ENCODE measurements around the gene SYCN. TPM values are rescaled to one million over a fixed set of nuclear protein-coding genes. Genes with fewer than 3 reads are reported as not detected.

The SYCN gene
- total RNA-seq, 1 donor from 2014 or later: not detected

DNA sequence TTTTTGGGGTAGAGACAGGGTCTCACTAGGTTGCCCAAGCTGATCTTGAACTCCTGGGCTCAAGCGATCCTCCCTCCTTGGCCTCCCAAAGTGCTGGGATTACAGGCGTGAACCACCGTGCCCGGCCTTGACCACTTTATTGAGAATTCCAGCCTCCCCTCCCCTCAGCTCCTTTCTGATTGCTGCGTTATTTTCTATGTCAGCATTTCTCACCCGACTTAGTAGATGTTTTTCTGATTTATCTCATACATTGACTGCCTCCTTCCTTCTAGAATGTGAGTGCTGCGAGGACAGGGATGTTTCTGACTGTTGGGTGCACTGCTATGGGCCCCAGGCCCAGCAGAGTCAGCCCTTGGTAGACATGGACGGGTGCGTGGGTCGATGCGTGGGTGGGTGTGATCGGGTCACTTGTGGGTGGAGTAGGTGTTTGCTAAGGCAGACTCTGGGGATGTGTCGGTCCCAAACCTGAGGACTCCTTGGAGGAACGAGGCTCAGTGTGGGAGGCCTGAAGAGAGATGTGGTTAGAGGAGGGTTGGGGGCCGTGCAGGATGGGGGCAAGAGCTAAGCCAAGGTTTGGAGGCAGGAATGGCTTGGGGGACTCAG lies 41.5 kb downstream of the SYCN start:
- peaks cover 22% of the 10 kb centered on the region for H3K4me1 Mint-ChIP-seq (ENCODE audit: unreplicated experiment)
- H3K27me3 Mint-ChIP-seq (ENCODE audit: unreplicated experiment): peaks cover 10% of the 10 kb centered on the region
- H3K27ac Mint-ChIP-seq (ENCODE audit: unreplicated experiment): no peak overlapping the region
- peaks cover 11% of the 10 kb centered on the region for H3K36me3 Mint-ChIP-seq (ENCODE audit: low read depth, unreplicated experiment)
- no peak for DNase-seq (ENCODE audit: low spot score)
- H3K4me3 Mint-ChIP-seq (ENCODE audit: unreplicated experiment): no peak overlapping the region
- H3K9me3 Mint-ChIP-seq (ENCODE audit: unreplicated experiment): no peaks in the 10 kb centered on the region
- TF ChIP-seq, protein P1, sequence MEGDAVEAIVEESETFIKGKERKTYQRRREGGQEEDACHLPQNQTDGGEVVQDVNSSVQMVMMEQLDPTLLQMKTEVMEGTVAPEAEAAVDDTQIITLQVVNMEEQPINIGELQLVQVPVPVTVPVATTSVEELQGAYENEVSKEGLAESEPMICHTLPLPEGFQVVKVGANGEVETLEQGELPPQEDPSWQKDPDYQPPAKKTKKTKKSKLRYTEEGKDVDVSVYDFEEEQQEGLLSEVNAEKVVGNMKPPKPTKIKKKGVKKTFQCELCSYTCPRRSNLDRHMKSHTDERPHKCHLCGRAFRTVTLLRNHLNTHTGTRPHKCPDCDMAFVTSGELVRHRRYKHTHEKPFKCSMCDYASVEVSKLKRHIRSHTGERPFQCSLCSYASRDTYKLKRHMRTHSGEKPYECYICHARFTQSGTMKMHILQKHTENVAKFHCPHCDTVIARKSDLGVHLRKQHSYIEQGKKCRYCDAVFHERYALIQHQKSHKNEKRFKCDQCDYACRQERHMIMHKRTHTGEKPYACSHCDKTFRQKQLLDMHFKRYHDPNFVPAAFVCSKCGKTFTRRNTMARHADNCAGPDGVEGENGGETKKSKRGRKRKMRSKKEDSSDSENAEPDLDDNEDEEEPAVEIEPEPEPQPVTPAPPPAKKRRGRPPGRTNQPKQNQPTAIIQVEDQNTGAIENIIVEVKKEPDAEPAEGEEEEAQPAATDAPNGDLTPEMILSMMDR (IDR thresholded peaks at IDR 0.05; ENCODE audit: unreplicated experiment): no peak

DNA sequence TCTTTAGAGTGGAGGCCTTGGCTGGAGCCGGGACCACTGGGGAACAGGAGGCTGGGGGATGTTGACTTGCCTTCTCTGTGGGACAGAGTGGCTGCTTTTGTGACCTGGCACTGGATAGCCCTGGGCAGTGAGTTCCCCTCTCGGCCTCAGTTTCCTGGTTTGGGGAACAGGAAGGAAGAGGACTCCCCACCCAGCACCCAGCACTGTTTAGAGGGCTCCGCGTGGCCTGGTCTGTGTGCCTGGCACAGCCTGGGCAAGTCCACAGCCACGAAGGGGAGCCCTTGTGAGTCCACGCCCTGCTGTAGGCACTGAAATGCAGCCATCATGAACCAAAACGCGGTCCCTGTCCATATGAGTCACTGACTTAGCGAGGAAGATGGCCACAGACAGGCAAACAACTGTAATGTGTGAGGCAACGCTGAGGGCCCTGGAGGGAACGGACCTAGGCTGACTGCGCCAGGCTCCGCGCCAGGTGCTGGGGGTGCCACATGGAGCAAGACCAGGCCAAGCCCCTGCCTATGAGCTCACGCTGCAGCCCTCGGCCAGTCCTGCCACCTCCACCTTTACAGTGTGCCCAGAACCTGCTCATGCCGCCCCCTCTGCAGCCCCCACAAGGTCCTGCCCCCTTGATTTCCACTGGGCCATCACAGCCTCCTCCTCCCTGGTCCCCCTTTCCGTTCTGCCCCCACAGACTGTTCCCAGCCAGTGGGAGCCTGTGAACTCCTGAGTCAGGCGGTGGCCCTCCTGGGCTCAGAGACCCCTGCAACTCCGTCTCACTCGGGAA lies 43.0 kb downstream of the SYCN start:
- H3K4me3 Mint-ChIP-seq (ENCODE audit: unreplicated experiment): no peak overlapping the region
- TF ChIP-seq, protein P1 (IDR thresholded peaks at IDR 0.05; ENCODE audit: unreplicated experiment): no peak
- H3K4me1 Mint-ChIP-seq (ENCODE audit: unreplicated experiment): peaks cover 24% of the 10 kb centered on the region
- no peaks in the 10 kb centered on the region for H3K9me3 Mint-ChIP-seq (ENCODE audit: unreplicated experiment)
- no peak for DNase-seq (ENCODE audit: low spot score)
- H3K36me3 Mint-ChIP-seq (ENCODE audit: low read depth, unreplicated experiment): peaks cover 11% of the 10 kb centered on the region
- peaks cover 10% of the 10 kb centered on the region for H3K27me3 Mint-ChIP-seq (ENCODE audit: unreplicated experiment)
- peak overlapping the region; percentile 30 for H3K27ac Mint-ChIP-seq (ENCODE audit: unreplicated experiment)

DNA sequence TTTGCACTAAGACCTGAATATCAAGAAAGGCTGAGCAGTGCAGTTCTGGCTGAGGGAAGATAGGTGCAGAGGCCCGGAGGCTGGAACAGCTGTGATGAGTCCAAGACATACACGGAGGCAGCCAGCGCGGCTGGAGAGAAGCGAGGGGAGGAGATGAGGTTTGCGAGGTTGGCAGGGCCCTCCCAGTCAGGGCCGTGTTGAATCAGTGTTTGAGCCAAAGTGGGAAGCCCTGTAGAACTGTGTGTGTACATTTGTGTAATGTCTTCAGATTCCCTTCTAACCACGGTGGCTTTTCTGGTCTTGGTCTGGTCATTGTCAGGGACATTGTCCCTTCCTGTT lies 43.6 kb downstream of the SYCN start:
- DNase-seq (ENCODE audit: low spot score): no peak
- Mint-ChIP-seq H3K4me1 (ENCODE audit: unreplicated experiment) (peaks cover 27% of the 10 kb centered on the region), H3K36me3 (ENCODE audit: low read depth, unreplicated experiment) (peaks cover 11% of the 10 kb centered on the region), H3K4me3 (ENCODE audit: unreplicated experiment) (no peak overlapping the region), H3K27me3 (ENCODE audit: unreplicated experiment) (peaks cover 10% of the 10 kb centered on the region), H3K9me3 (ENCODE audit: unreplicated experiment) (no peaks in the 10 kb centered on the region), H3K27ac (ENCODE audit: unreplicated experiment) (peak overlapping the region; percentile 30)
- TF ChIP-seq, protein P1 (IDR thresholded peaks at IDR 0.05; ENCODE audit: unreplicated experiment): no peak

DNA sequence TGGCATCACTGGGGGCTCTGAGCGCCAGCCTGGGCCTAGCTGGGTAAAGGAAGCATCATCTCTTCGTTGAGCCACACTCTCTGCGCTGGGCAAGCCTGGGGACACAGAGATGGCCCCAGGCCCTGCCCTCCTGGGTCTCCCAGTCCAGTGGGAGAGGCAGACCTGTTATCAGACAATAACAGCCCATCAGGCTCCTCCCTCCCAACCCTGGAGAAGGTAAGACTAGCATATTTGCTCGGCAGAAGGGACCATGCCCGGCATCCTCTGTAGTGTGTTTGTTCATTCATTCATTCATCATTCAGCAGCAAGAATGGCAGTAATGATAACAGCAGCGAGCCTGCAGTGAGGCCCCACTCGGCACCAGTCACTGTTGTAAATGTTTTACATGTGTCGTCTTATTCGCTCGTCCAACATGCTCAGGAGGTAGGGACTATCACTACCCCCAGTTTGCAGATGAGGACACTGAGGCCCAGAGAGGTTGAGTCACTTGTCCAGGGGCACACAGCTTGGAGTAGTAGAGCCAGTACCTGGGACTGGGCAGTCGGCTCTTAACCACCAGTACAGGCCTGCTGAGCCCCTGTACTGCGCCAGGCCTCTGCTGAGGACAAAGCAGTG lies 45.3 kb downstream of the SYCN start:
- Mint-ChIP-seq H3K27me3 (ENCODE audit: unreplicated experiment) (peaks cover 8% of the 10 kb centered on the region), H3K27ac (ENCODE audit: unreplicated experiment) (no peak overlapping the region), H3K9me3 (ENCODE audit: unreplicated experiment) (no peaks in the 10 kb centered on the region), H3K4me3 (ENCODE audit: unreplicated experiment) (no peak overlapping the region), H3K36me3 (ENCODE audit: low read depth, unreplicated experiment) (peaks cover 11% of the 10 kb centered on the region), H3K4me1 (ENCODE audit: unreplicated experiment) (peaks cover 39% of the 10 kb centered on the region)
- no peak for DNase-seq (ENCODE audit: low spot score)
- TF ChIP-seq, protein P1 (IDR thresholded peaks at IDR 0.05; ENCODE audit: unreplicated experiment): no peak

DNA sequence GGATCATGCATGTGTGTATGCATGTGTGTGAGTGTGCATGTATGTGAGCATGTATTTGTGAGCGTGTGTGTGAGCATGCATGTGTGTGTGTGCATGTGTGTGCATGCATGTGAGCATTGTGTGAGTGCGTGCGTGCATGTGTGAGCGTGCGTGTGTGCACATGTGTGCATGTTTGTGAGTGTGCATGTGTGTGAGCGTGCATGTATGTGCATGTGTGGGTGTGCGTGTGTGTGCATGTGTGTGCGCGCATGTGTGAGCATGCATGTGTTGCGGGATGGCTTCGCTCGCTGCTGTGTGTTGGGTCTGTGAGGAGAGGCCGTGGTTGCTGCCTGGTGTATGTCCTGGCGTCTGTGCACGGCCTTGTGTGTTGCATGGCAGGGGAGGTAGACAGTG lies 46.1 kb downstream of the SYCN start:
- DNase-seq (ENCODE audit: low spot score): no peak
- Mint-ChIP-seq H3K4me3 (ENCODE audit: unreplicated experiment) (no peak overlapping the region), H3K36me3 (ENCODE audit: low read depth, unreplicated experiment) (peaks cover 11% of the 10 kb centered on the region), H3K27ac (ENCODE audit: unreplicated experiment) (no peak overlapping the region), H3K4me1 (ENCODE audit: unreplicated experiment) (peaks cover 40% of the 10 kb centered on the region), H3K9me3 (ENCODE audit: unreplicated experiment) (no peaks in the 10 kb centered on the region), H3K27me3 (ENCODE audit: unreplicated experiment) (peaks cover 8% of the 10 kb centered on the region)
- TF ChIP-seq, protein P1 (IDR thresholded peaks at IDR 0.05; ENCODE audit: unreplicated experiment): no peak

All from endothelial cell (in vitro differentiated cells).